Vagina (tissue), 2 donors: Measurements from ENCODE around the gene CYP2B6.

ENCODE experiments used
- CTCF ChIP-seq, 3 experiments: fragments of 450-650 bp in 2 of 3; fragments of 200-600 bp in 1 of 3; sonication (generic) in 1 of 3; IDR thresholded peaks; one replicate each; pipeline ENCODE4 v1.5.1; 2017 to 2019; ENCODE audit warnings: antibody characterized with exemption in 3 of 3, mild to moderate bottlenecking in 2 of 3, moderate library complexity in 2 of 3
- POLR2A ChIP-seq, 2 donors: fragments of 450-650 bp; IDR thresholded peaks; one replicate each; pipeline ENCODE4 v1.6.1; 2017; ENCODE audit warnings: antibody characterized with exemption in 2 of 2, mild to moderate bottlenecking in 2 of 2, moderate library complexity in 2 of 2

GRCh38 chr19:40959338-40959737 lies 31.7 kb upstream of the CYP2B6 start:
- TF ChIP-seq CTCF (IDR thresholded peaks at IDR 0.05) (no peak), POLR2A (IDR thresholded peaks at IDR 0.05) (no peak)
